Activated CD8-positive, alpha-beta memory T cell treated with anti-CD3 and anti-CD28 coated beads, Interleukin-2, amount 50 U/mL, for 4 hours (primary cell): Measurements from ENCODE around the gene FHL5.
"Not testable (repeated sequence)": the region's sequence is repeated elsewhere in the genome, so short reads cannot be mapped to it uniquely, and the experiment has no call there.

Experiments
- DNase-seq: peaks from one replicate; pipeline ENCODE4 v3.0.0-alpha.2; 2020

Gene FHL5

DNA sequence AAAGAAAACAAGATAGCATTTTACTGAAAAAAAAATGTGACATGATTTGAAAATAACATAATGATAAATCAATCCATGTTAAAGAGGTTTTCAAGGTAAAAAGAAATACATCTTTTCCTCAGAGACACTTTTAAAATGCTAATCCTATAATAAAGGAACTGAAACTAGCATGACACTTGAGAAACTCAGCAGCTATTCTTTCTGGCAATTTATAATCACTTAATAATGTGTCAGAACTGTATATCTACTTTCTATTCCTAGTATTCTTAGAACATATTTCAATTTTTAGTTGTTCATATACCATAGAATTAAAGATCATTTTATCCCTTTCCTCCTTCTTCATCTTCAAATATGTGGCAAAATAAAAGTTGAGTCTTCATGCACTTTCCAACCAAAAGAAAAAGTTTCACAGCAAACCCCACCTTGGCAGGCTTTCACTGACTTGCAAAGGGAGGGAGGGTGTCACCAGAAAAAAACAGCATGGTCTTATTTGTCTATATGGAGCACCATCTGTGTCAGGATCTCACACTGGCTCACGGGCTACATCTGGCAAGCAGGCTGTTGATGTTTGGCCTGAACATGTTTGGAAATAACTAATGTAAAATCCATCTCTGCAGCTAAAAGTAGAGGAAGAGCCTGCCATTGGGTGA is 48.5 kb downstream of the FHL5 start:
- no peak for DNase-seq

GRCh38 chr6:96613291-96613999 is 50.5 kb downstream of the FHL5 start:
- DNase-seq = no peak

DNA sequence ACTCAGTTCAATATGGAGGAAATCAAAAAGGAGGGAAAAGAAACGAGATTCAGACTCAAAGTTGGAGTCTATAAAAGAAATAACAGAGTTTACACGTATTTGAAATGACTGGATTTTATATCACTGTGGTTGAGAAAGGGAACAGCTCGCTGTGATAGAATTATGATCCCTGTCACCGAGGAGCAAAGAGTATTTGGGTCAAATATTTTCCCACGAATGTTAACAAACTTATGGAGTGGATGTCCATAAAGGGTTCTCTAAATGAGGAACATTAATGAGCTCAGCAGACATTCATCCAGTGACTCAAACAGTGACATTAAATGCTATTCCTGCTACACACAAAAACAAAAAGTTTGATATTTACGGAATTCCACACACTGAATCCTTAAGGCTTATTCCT is 57.9 kb downstream of the FHL5 start:
- no peak for DNase-seq

- no peak for DNase-seq
Measured at GRCh38 chr6:96621983-96622382, 59.1 kb downstream of the FHL5 start.

GRCh38 chr6:96624957-96625356 is 62.0 kb downstream of the FHL5 start:
- no peak for DNase-seq

DNA sequence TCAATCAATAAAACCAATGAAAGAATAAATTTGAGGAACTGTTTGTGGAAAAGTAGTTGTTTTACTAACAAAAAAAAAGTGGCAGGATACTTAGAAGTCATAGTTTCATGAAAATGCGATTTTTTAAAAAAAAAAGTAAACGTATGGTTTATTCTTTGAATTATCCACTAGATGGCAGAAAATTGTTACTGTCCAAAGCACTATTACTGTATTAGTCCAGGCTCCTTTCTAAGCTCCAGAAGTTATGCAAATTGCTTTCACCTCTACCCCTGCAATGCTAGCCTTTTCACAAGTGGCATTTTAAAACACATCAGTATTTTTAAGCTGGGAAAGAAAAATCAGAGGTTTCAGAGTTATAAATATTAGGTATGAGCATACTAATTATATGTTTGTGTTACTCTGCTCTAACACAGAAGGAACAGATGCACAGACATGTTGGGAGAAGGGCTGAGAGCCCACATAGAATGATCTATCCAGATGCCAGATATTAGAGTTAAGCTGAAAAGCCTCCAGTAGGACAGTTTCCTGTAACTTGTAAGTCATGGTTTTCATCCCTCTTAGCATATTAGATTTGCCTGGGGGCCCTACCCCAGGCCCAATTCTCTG is 63.9 kb downstream of the FHL5 start:
- no peak for DNase-seq

DNA sequence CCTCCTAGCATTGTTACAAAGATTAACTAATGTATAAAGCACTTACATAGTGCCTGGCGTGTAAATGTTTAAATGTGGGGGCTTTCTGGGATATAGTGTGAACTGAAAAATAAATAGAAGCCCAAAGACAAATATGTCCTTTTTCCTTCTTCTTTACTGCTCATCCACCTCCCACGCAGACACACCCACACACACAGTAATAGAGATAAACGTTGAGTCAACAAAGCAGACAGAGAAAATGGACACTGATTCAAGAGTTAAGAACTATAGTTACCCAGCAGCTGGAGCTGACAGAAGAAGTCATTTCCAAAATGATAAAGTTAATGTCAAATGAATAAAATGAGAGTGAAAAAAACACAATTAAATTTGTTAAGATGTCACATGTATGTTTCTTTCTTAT is 68.3 kb downstream of the FHL5 start:
- no peak for DNase-seq

DNA sequence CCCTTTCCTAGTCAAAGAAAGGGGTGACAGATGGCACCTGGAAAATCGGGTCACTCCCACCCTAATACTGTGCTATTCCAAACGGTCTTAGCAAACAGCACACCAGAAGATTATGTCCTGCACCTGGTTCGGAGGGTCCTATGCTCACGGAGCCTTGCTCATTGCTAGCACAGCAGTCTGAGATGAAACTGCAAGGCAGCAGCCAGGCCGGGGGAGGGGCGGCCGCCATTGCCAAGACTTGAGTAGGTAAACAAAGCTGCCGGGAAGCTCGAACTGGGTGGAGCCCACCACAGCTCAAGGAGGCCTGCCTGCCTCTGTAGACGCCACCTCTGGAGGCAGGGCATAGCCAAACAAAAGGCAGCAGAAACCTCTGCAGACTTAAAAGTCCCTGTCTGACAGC is 75.1 kb downstream of the FHL5 start:
- not testable (repeated sequence) for DNase-seq

DNA sequence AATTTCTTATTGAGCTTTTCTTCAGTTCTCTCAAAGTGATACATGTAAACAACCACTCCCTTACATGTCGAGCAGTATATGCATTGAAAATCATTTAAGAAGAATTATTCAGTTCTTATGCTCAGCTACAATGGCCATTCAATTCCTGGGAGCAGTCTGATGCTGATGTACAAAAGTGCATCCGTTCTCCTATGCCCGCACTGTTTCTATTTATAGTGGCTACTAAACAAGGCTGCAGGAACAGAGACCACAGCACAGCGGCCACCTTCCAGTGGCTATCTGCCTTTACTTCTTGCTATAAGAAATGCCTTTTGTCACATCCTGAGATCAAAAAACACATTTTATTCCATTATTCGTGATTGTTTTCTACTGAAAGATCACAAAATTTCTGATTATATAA is 82.2 kb downstream of the FHL5 start:
- DNase-seq = no peak

DNA sequence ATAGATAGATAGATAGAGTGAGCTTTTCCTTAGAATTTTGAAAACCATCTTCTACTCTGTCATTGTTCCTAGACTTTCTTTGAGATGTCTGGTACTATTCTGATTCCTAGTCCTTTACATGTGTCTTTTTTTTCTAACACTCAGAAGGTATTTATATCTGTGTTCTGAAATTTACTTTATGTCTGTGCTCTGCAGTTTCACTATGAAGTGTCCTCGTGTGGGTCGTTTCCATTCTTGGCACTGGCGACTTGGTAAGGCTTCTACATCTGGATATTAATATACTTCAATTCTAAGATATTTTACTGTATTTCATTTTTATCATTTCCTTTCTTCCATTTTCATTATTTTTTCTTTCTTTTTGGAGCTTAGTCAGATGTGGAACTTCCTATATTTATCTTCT is 87.0 kb downstream of the FHL5 start:
- no peak for DNase-seq

DNA sequence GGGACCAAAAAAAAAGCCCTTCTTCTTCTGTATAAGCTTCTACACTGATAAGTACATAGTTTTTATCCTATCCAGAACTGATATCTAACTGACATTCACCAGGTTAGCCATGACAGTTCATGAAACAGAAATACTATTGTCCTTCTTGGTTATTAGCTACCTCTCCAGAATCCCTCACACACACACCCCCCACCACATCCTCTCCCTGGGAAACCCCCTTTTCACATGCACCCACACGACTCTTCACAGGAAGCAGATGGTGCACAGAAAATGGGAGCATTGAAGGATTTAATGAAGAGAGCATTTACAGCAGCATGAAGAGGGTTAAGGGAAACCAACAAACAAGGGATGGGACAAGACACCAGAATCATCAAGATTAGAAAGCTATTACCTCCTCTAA is 88.9 kb downstream of the FHL5 start:
- no peak for DNase-seq

GRCh38 chr6:96652552-96652951 is 89.6 kb downstream of the FHL5 start:
- DNase-seq = no peak

GRCh38 chr6:96653181-96653580 is 90.3 kb downstream of the FHL5 start:
- no peak for DNase-seq

- DNase-seq = no peak
Measured at GRCh38 chr6:96656567-96656966, 93.6 kb downstream of the FHL5 start.

- DNase-seq = no peak
Measured at GRCh38 chr6:96657344-96657743, 94.4 kb downstream of the FHL5 start.

GRCh38 chr6:96659084-96659845 is 96.3 kb downstream of the FHL5 start:
- no peak for DNase-seq
